GM10266 (cell line): ENCODE measurements around the gene RBBP4.

Experiments
- DNase-seq: peaks from one replicate; pipeline ENCODE4 v3.0.0; 2012; ENCODE audit errors: extremely low spot score
- CTCF ChIP-seq: IDR thresholded peaks from 2 replicates; pipeline ENCODE4 v1.5.1; 2012; ENCODE audit warnings: mild to moderate bottlenecking, low read depth; ENCODE audit not compliant: control insufficient read depth, insufficient read depth; ENCODE audit errors: missing control alignments

RBBP4 gene

DNA sequence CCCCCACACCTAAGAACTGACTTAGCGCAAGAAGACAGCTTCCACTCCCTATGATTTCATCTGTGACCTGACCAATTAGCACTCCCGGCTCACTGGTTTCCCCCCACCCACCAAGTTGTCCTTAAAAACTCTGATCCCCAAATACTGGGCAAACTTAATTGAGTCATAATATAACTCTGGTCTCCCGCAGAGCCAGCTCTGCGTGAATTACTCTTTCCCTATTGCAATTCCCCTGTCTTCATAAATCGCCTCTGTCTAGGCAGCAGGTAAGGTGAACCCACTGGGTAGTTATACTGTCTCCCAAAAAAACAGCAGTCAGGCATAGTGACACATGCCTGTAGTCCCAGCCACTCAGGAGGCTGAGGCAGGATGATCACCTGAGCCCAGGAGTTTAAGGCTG is 37.5 kb upstream of the RBBP4 start:
- DNase-seq = no peak
- TF ChIP-seq CTCF = no peak

- no peak for TF ChIP-seq CTCF
- no peak for DNase-seq
These were observed 32.3 kb upstream of the RBBP4 start for GRCh38 chr1:32618673-32619221.

DNA sequence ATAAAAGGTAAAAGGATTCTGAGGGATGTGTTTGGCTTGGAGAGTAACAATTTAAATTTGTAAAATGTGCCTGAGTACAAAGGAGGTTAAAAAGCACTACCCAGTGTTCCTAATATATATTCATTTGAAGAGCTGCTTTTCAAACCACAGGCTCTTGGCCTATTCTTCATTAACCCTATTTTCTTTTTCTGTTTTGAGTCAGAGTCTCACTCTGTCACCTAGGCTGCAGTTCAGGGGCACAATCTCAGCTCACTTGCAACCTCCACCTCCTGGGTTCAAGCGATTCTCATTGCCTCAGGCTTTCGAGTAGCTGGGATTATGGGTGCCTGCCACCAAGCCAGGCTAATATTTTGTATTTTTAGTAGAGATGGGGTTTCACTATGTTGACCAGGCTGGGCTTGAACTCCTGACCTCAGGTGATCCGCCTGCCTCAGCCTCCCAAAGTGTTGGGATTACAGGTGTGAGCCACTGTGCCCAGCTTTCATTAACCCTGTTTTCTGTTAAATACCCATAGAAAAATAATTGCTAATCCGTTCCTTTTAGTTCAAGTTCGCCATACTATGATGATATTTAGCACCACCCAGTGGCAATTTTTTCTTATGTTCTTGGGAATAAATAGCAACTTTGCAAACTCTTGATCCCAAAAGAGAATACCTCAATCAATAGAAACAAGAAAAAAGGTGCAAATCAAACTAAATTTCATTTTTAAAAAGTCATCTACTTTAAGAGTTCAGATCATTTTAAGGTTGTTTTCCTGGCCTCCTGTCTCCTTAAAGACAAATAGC is 31.1 kb upstream of the RBBP4 start:
- peak; percentile 26 for TF ChIP-seq CTCF
- DNase-seq = peak; percentile 47

- no peak for TF ChIP-seq CTCF
- DNase-seq = no peak
These were observed 28.8 kb upstream of the RBBP4 start for GRCh38 chr1:32622205-32622604.

GRCh38 chr1:32622806-32623681 is 28.0 kb upstream of the RBBP4 start:
- no peak for DNase-seq
- no peak for TF ChIP-seq CTCF

- DNase-seq = no peak
- TF ChIP-seq CTCF = no peak
These were observed 27.2 kb upstream of the RBBP4 start for GRCh38 chr1:32623775-32624174.

DNA sequence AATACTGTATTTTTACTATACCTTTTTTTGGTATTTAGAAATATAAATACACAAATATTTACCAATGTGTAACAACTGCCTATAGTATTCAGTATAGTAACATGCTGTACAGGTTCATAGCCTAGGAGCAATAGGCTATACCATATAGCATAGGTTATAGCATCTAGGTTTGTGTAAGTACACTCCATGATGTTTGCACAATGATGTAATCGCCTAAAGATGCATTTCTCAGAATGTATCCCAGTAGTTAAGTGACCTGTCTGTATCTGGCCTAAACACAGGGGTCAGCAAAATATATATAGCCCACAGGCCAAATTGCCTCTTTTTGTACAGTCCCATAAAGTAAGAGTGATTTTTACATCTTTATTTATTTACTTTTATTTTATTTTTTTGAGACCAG is 24.8 kb upstream of the RBBP4 start:
- DNase-seq = no peak
- TF ChIP-seq CTCF = no peak
